ENCODE results near the gene PI4KA.

GRCh38 chr22:20725987-20726558 is 132.5 kb downstream of the PI4KA start:
- no peak for TF ChIP-seq CTCF (IDR thresholded peaks at IDR 0.05)
- no peak for TF ChIP-seq POLR2A (IDR thresholded peaks at IDR 0.05)
- TF ChIP-seq POLR2AphosphoS5 (IDR thresholded peaks at IDR 0.05): no peak

All from prostate gland (tissue), 2 donors.